MM.1S (cell line): ENCODE results near the gene DLG4.

Experiments
- DNase-seq: peaks from one replicate; pipeline ENCODE4 v3.0.0-alpha.2; 2015
- H2AFZ ChIP-seq: fragments of 300-600 bp; sonication (generic); 2 replicates; pipeline ENCODE4 v1.6.0; 2016; ENCODE audit warnings: antibody characterized with exemption, low read length
- H3F3A ChIP-seq: fragments of 300-600 bp; sonication (generic); 2 replicates; pipeline ENCODE4 v1.6.1; 2016; ENCODE audit warnings: mild to moderate bottlenecking, antibody characterized with exemption, low read length, moderate library complexity, mixed read lengths; ENCODE audit not compliant: insufficient read depth
- H3K27ac ChIP-seq: fragments of 300-600 bp; sonication (generic); 2 replicates; pipeline ENCODE4 v1.5.1; 2016; ENCODE audit warnings: mild to moderate bottlenecking, low read length
- H3K27me3 ChIP-seq: fragments of 300-600 bp; sonication (generic); replicated peaks from 2 replicates; pipeline ENCODE4 v1.6.0; 2016; ENCODE audit warnings: low read length; ENCODE audit not compliant: insufficient read depth
- H3K36me3 ChIP-seq: fragments of 300-600 bp; sonication (generic); replicated peaks from 2 replicates; pipeline ENCODE4 v1.6.1; 2016; ENCODE audit warnings: mild to moderate bottlenecking, low read length, mixed read lengths; ENCODE audit not compliant: insufficient read depth
- H3K4me1 ChIP-seq: fragments of 300-600 bp; sonication (generic); 2 replicates; pipeline ENCODE4 v1.6.1; 2016; ENCODE audit warnings: low read length, mixed read lengths
- H3K4me2 ChIP-seq: fragments of 300-600 bp; sonication (generic); 2 replicates; pipeline ENCODE4 v1.6.0; 2016; ENCODE audit warnings: low read depth, low read length
- H3K4me3 ChIP-seq: fragments of 300-600 bp; sonication (generic); 2 replicates; pipeline ENCODE4 v1.5.1; 2016; ENCODE audit warnings: low read length, mixed read lengths
- H3K79me2 ChIP-seq: fragments of 300-600 bp; sonication (generic); 2 replicates; pipeline ENCODE4 v1.6.1; 2016; ENCODE audit warnings: mixed run types, low read length, mixed read lengths
- H3K9ac ChIP-seq: fragments of 300-600 bp; sonication (generic); 2 replicates; pipeline ENCODE4 v1.6.1; 2016; ENCODE audit warnings: low read length, mixed read lengths
- H3K9me2 ChIP-seq: fragments of 300-600 bp; sonication (generic); replicated peaks from 2 replicates; pipeline ENCODE4 v1.6.1; 2016; ENCODE audit warnings: mild to moderate bottlenecking, low read length, mixed read lengths; ENCODE audit not compliant: insufficient read depth
- H3K9me3 ChIP-seq: fragments of 300-600 bp; sonication (generic); replicated peaks from 2 replicates; pipeline ENCODE4 v1.6.1; 2016; ENCODE audit warnings: mild to moderate bottlenecking, low read length, mixed read lengths; ENCODE audit not compliant: insufficient read depth
- H4K20me1 ChIP-seq: fragments of 300-600 bp; sonication (generic); 2 replicates; pipeline ENCODE4 v1.6.1; 2016; ENCODE audit warnings: mild to moderate bottlenecking, low read length, moderate library complexity, mixed read lengths; ENCODE audit not compliant: insufficient read depth
- EZH2 ChIP-seq: fragments of 300-600 bp; sonication (generic); optimal IDR thresholded peaks from 2 replicates; pipeline ENCODE3; 2017; ENCODE audit warnings: low read depth, mild to moderate bottlenecking, antibody characterized with exemption, low read length, mixed read lengths
- EZH2phosphoT487 ChIP-seq: fragments of 300-600 bp; sonication (generic); IDR thresholded peaks from 2 replicates; pipeline ENCODE4 v1.6.1; 2018; ENCODE audit warnings: antibody characterized with exemption, low read length
- TF ChIP-seq, protein P1 (sequence below): fragments of 300-600 bp; sonication (generic); IDR thresholded peaks from 2 replicates; pipeline ENCODE4 v1.5.1; 2016; ENCODE audit warnings: antibody characterized with exemption, low read length, mixed read lengths

Gene DLG4

DNA sequence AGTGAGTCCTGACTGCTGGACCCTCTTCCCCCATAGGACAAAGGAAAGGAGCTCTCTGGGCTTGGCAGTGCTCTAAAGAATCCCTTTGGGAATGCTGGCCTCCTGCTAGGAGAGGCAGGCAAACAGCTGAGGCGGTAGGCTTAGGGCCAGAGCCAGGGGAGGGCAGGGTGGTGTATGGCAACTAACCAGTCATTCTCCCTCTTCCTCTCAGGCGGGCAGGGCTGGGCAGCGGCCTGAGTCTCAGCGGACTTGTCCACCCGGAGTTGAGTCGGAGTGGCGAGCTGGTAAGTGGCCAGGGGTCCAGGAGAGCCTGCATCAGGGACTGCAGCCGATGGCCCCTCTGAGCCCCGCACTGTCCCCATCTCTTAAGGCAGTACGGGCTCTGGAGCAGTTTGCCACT is 4.5 kb upstream of the DLG4 start:
- DNase-seq = no peak
- no peak overlapping the region for H3K9ac ChIP-seq
- no peaks in the 10 kb centered on the region for H3K9me2 ChIP-seq
- 0 out of 2 replicates have a peak, but pooled peaks cover 6% of the 10 kb centered on the region for H3K36me3 ChIP-seq
- H3K4me1 ChIP-seq = peaks cover 12% of the 10 kb centered on the region
- peaks cover 35% of the 10 kb centered on the region for H3K79me2 ChIP-seq
- H3K9me3 ChIP-seq = no peaks in the 10 kb centered on the region
- H4K20me1 ChIP-seq = no peaks in the 10 kb centered on the region
- no peaks in the 10 kb centered on the region for H3K27me3 ChIP-seq
- no peak overlapping the region for H3K27ac ChIP-seq
- no peak overlapping the region for H3K4me3 ChIP-seq
- TF ChIP-seq EZH2 = no peak
- TF ChIP-seq, protein P1, sequence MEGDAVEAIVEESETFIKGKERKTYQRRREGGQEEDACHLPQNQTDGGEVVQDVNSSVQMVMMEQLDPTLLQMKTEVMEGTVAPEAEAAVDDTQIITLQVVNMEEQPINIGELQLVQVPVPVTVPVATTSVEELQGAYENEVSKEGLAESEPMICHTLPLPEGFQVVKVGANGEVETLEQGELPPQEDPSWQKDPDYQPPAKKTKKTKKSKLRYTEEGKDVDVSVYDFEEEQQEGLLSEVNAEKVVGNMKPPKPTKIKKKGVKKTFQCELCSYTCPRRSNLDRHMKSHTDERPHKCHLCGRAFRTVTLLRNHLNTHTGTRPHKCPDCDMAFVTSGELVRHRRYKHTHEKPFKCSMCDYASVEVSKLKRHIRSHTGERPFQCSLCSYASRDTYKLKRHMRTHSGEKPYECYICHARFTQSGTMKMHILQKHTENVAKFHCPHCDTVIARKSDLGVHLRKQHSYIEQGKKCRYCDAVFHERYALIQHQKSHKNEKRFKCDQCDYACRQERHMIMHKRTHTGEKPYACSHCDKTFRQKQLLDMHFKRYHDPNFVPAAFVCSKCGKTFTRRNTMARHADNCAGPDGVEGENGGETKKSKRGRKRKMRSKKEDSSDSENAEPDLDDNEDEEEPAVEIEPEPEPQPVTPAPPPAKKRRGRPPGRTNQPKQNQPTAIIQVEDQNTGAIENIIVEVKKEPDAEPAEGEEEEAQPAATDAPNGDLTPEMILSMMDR = no peak
- H2AFZ ChIP-seq = no peak overlapping the region
- no peaks in the 10 kb centered on the region for H3F3A ChIP-seq
- no peak overlapping the region for H3K4me2 ChIP-seq

DNA sequence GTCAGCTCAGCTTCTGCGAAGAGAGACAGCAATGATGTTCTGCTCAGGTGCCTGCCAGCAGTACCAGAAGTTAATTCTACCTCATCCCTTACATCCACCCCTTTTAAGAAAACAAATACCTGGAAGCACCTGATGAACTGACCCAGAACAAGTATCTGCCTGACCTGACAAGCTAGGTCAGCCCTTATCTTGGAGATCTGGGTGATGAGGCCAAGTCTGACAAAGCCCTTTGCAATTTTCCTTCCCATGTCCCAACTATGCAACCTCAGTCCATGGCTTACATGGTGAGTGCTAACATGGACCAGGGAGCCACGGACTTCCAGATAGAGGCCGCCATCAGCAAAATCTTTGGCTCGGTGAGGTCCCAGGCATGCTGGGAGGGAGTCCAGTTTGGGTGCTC is 3.7 kb upstream of the DLG4 start:
- Histone ChIP-seq H3K9ac (no peak overlapping the region), H3F3A (no peaks in the 10 kb centered on the region), H3K9me2 (no peaks in the 10 kb centered on the region), H3K27ac (no peak overlapping the region), H2AFZ (no peak overlapping the region), H3K4me3 (no peak overlapping the region), H3K4me1 (peaks cover 12% of the 10 kb centered on the region), H3K4me2 (no peak overlapping the region), H3K9me3 (no peaks in the 10 kb centered on the region), H4K20me1 (no peaks in the 10 kb centered on the region), H3K36me3 (0 out of 2 replicates have a peak, but pooled peaks cover 6% of the 10 kb centered on the region), H3K79me2 (peaks cover 35% of the 10 kb centered on the region), H3K27me3 (no peaks in the 10 kb centered on the region)
- no peak for TF ChIP-seq EZH2
- no peak for TF ChIP-seq EZH2phosphoT487
- TF ChIP-seq, protein P1 = no peak
- DNase-seq = no peak

DNA sequence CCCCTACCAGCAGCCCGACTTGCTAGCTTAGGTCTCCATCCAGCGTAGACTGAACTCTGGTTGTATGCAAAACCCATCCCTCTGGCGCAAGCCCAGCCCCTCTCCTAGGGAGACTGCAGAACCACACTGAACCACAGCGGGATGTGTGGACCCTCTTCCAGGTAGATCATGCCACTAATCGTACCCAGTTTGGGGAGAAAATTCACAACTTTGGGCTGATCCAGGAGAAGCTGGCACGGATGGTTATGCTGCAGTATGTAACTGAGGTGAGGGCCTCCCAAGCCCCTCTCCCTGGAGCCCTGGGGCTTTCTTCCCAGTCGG is 3.3 kb upstream of the DLG4 start:
- no peak overlapping the region for H2AFZ ChIP-seq

More for the DNA sequence above, 3.3 kb upstream of the DLG4 start:
- no peaks in the 10 kb centered on the region for H3K27me3 ChIP-seq
- no peak overlapping the region for H3K9ac ChIP-seq
- H3K4me2 ChIP-seq = no peak overlapping the region
- TF ChIP-seq, protein P1 = no peak
- TF ChIP-seq EZH2 (no peak), EZH2phosphoT487 (no peak)
- H3K9me2 ChIP-seq = no peaks in the 10 kb centered on the region
- peaks cover 12% of the 10 kb centered on the region for H3K4me1 ChIP-seq
- peaks cover 35% of the 10 kb centered on the region for H3K79me2 ChIP-seq
- no peak overlapping the region for H3K27ac ChIP-seq
- no peaks in the 10 kb centered on the region for H4K20me1 ChIP-seq
- H3K36me3 ChIP-seq = 0 out of 2 replicates have a peak, but pooled peaks cover 6% of the 10 kb centered on the region
- no peaks in the 10 kb centered on the region for H3F3A ChIP-seq
- no peak overlapping the region for H3K4me3 ChIP-seq
- no peaks in the 10 kb centered on the region for H3K9me3 ChIP-seq
- DNase-seq = no peak
